Measurements from ENCODE around the gene P3H2. TPM values are rescaled to one million over a fixed set of nuclear protein-coding genes. Genes with fewer than 3 reads are reported as not detected.

The P3H2 gene
- total RNA-seq, 1 experiment from 2014 or later: 82.2 TPM

GRCh38 chr3:190169243-190169642 lies 48.5 kb upstream of the P3H2 start:
- in situ Hi-C loops (cut with HindIII; ENCODE audit: low pct_unique_long_range_greater_than_20kb, low sequenced_read_pairs): no loop called here
- H3K27ac ChIP-seq (ENCODE audit: low read length): no peak overlapping the region
- BruUV-seq (replicated peaks): no TSS peak

GRCh38 chr3:190167936-190168680 lies 47.4 kb upstream of the P3H2 start:
- Histone ChIP-seq H3K4me3 (ENCODE audit: low read depth in 2 of 2, low read length in 2 of 2) (no peak overlapping the region), H3K36me3 (ENCODE audit: control insufficient read depth, insufficient read depth, low read length) (no peaks in the 10 kb centered on the region), H3K27ac (ENCODE audit: low read length) (no peak overlapping the region), H3K9me3 (ENCODE audit: control insufficient read depth, insufficient read depth, low read depth, low read length) (no peaks in the 10 kb centered on the region), H3K27me3 (ENCODE audit: control insufficient read depth, insufficient read depth, low read length) (no peaks in the 10 kb centered on the region), H3K4me1 (ENCODE audit: control insufficient read depth, insufficient read depth, low read length) (no peaks in the 10 kb centered on the region)
- TF ChIP-seq TCF7L2 (IDR thresholded peaks at IDR 0.05; ENCODE audit: low read depth, low read length) (no peak), REST (IDR thresholded peaks at IDR 0.05; ENCODE audit: insufficient read depth in 1 of 2, low read depth in 2 of 2, low read length in 1 of 2) (no peak), CTCF (IDR thresholded peaks at IDR 0.05) (no peak), POLR2AphosphoS5 (IDR thresholded peaks at IDR 0.05; ENCODE audit: low read depth, low read length) (no peak), SIN3A (IDR thresholded peaks at IDR 0.05; ENCODE audit: borderline replicate concordance, insufficient read depth, low read depth, low read length) (no peak)
- DNase-seq (ENCODE audit: low read depth, low spot score): no peak
- POLR2A ChIA-PET: no interaction called here
- intact Hi-C loops (cut with micrococcal nuclease; ENCODE audit: unreplicated experiment) (no loop called here), in situ Hi-C loops (cut with HindIII; ENCODE audit: low pct_unique_long_range_greater_than_20kb, low sequenced_read_pairs) (no loop called here)
- CTCF ChIA-PET: interaction anchor here (0.7 kb wide), 1 partner anchor 11 kb away, joined by 3 read pairs; no protein-coding TSS in a partner anchor
- BruUV-seq (replicated peaks): no TSS peak
- ATAC-seq: no peak

More at GRCh38 chr3:190169243-190169642, 48.5 kb upstream of the P3H2 start:
- DNase-seq (ENCODE audit: low read depth, low spot score) (no peak), ATAC-seq (no peak)
- POLR2A ChIA-PET: no interaction called here
- Histone ChIP-seq H3K4me1 (ENCODE audit: control insufficient read depth, insufficient read depth, low read length) (no peaks in the 10 kb centered on the region), H3K27me3 (ENCODE audit: control insufficient read depth, insufficient read depth, low read length) (no peaks in the 10 kb centered on the region), H3K36me3 (ENCODE audit: control insufficient read depth, insufficient read depth, low read length) (no peaks in the 10 kb centered on the region), H3K4me3 (ENCODE audit: low read depth in 2 of 2, low read length in 2 of 2) (no peak overlapping the region), H3K9me3 (ENCODE audit: control insufficient read depth, insufficient read depth, low read depth, low read length) (no peaks in the 10 kb centered on the region)
- intact Hi-C loops (cut with micrococcal nuclease; ENCODE audit: unreplicated experiment): no loop called here
- no peak for TF ChIP-seq SIN3A (IDR thresholded peaks at IDR 0.05; ENCODE audit: borderline replicate concordance, insufficient read depth, low read depth, low read length)
- TF ChIP-seq CTCF (IDR thresholded peaks at IDR 0.05): no peak
- no peak for TF ChIP-seq TCF7L2 (IDR thresholded peaks at IDR 0.05; ENCODE audit: low read depth, low read length)
- TF ChIP-seq POLR2AphosphoS5 (IDR thresholded peaks at IDR 0.05; ENCODE audit: low read depth, low read length): no peak
- TF ChIP-seq REST (IDR thresholded peaks at IDR 0.05; ENCODE audit: insufficient read depth in 1 of 2, low read depth in 2 of 2, low read length in 1 of 2): no peak
- CTCF ChIA-PET: interaction anchor here (0.7 kb wide), 1 partner anchor 12 kb away, joined by 3 read pairs; no protein-coding TSS in a partner anchor

Measured in Panc1 (cell line).